Measurements from ENCODE around the gene IQCF2. TPM values are rescaled to one million over a fixed set of nuclear protein-coding genes. Genes with fewer than 3 reads are reported as not detected.
A peak's percentile ranks its signal among the peaks of the same experiment; 100 is the strongest.

Gene IQCF2
- total RNA-seq, result not detected

DNA sequence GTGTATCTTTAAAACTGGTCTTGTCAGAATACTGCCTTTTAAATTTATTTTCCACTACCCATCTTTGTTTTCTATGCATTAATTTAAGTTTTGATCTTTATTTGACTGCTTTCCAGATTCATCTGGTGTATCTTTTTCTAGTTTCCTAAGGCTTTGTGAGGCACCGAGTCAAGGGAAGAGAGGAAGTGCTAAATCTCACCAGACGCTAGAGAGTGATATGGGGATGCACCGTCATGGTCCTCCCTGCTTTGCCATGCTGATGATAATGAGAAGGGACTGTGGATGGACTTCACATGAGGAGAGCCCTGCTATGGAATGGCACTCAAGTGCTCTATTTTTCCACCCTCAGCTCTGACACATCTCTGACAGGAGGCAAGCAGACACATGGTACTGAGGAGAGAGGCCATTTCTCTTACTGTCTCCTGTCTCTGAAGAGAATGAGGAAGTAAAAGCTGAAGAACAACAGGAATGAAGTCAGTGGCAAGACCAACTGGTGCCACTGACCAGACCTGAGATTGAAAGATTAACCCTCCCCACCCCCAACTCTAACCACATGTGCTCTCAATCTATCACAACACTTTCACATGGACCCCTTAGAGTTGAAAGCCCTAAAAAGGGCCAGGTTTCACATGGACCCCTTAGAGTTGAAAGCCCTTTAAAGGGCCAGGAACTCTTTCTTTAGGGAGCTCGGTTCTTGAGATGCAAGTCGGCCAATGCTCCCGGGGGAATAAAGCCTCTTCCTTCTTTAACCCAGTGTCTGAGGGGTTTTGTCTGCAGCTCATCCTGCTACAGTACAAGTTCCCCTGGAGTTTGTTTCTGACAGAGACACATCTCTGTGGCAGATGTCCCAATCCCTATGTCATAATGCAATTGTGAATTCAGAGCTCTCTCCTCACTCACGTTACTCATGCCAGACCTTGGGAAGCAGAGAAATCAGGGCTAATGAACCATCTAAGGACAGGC is at the start of gene IQCF2:
Gene IQCF2, plus strand, starts transcription at position 913 of the 963 bp plus-strand sequence. CDS start 52 bp downstream, outside the sequence.
- Mint-ChIP-seq H3K4me1 (ENCODE audit: low read depth in 2 of 2) (peaks cover 0 to 3% of the 10 kb centered on the region in 2 donors), H3K4me3 (no peak within 1 kb of the TSS), H3K27me3 (peaks cover 19 to 22% of the 10 kb centered on the region in 2 donors), H3K36me3 (no peaks in the 10 kb centered on the region), H3K27ac (no peak within 1 kb of the TSS), H3K9me3 (no peaks in the 10 kb centered on the region)
- ATAC-seq (no peak), DNase-seq (ENCODE audit: low spot score) (no peak)

DNA sequence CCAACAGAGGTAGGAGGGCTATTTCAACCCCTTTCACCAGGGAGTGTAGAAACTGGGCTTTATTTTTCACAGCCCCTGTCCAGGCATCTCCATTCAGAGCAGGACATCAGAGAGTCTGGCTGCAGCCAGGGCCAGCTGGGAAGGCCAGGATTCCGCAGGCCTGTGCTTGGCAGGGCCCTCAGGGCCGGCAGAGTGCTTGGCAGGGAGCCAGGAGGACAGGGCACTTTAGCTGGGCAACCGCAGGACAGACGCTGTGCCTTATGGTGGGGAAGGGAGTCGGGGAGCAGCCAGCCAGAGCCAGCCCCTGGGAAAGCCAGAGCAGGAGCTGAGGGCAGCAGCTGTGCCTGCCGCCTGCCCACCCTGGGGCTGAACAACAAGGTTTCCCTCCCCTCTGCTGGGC is 47.9 kb upstream of the IQCF2 start:
- DNase-seq (ENCODE audit: low spot score), result no peak
- H3K36me3 Mint-ChIP-seq, result no peaks in the 10 kb centered on the region
- ATAC-seq, result no peak
- H3K9me3 Mint-ChIP-seq, result no peaks in the 10 kb centered on the region
- H3K27me3 Mint-ChIP-seq, result peaks cover 6 to 17% of the 10 kb centered on the region in 2 donors
- H3K27ac Mint-ChIP-seq, result no peak overlapping the region
- no peak overlapping the region for H3K4me3 Mint-ChIP-seq
- no peaks in the 10 kb centered on the region for H3K4me1 Mint-ChIP-seq (ENCODE audit: low read depth in 2 of 2)

DNA sequence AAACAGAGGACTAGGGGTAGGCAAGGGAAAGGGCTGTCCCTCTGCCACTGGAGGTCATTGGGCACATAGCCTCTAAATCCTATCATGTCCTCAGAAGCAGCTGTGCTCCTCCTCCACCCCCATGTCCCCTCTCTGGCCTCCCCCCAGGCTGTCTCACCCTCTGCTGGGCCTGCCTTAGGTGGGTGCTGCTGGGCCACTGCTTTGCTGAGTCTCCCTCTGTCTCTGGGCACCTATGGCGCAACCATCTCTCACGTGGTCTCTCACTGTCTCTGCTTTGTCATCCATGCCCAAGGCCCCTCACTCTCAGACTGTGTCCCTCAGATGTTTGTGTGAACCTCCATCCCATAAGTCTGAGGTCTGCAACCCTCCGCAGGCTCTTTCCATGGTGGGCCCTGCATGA is 47.4 kb upstream of the IQCF2 start:
- peaks cover 8 to 17% of the 10 kb centered on the region in 2 donors for H3K27me3 Mint-ChIP-seq
- H3K4me3 Mint-ChIP-seq, result no peak overlapping the region
- no peaks in the 10 kb centered on the region for H3K4me1 Mint-ChIP-seq (ENCODE audit: low read depth in 2 of 2)
- H3K36me3 Mint-ChIP-seq, result no peaks in the 10 kb centered on the region
- DNase-seq (ENCODE audit: low spot score) (no peak), ATAC-seq (peak; percentile 45 to 58)
- H3K27ac Mint-ChIP-seq, result no peak overlapping the region
- H3K9me3 Mint-ChIP-seq, result no peaks in the 10 kb centered on the region

DNA sequence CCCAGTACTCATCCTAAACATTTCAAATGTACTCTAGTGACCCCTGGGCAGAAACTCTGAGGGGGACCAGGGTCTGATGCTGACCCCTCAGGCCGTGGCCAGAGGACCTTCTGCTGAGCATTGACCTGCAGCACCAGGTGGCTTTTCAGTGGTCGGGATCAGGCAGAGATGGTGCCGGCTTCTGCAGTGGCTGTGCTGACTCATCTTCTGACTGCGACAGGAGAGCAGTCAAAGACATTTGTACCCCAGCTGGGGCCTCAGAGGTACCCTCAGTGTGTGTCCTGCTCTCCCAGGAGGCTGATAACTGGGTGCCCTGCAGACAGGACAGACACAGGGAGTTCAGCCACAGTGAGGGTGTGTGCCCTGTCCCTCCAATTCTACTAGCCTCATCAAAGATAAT is 45.8 kb upstream of the IQCF2 start:
- ATAC-seq, result no peak
- DNase-seq (ENCODE audit: low spot score), result no peak
- peaks cover 15 to 22% of the 10 kb centered on the region in 2 donors for H3K27me3 Mint-ChIP-seq

DNA sequence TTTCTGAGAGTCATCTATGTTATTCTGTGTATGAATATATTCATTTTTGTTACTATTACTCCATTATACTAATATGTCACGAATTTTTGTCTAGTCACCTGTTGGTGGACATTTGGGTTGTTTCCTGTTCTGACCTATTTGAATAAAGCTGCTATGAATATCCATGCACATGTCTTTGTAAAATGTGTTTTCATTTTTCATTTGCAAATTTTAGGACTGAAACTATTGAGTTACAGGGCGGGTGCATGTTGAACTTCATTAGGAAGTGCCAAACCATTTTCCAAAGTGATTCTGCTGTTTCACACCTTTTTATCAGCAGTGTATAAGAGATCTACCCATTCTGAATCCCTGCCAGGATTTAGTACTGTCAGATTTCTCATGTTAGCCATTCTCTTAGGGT is 44.7 kb upstream of the IQCF2 start:
- Mint-ChIP-seq H3K9me3 (no peaks in the 10 kb centered on the region), H3K4me1 (ENCODE audit: low read depth in 2 of 2) (peaks cover 4 to 6% of the 10 kb centered on the region in 2 donors)

More for the DNA sequence above, 45.8 kb upstream of the IQCF2 start:
- no peak overlapping the region for H3K27ac Mint-ChIP-seq
- peaks cover under 1 to 2% of the 10 kb centered on the region in 2 donors for H3K4me1 Mint-ChIP-seq (ENCODE audit: low read depth in 2 of 2)
- H3K36me3 Mint-ChIP-seq, result no peaks in the 10 kb centered on the region
- no peak overlapping the region for H3K4me3 Mint-ChIP-seq
- no peaks in the 10 kb centered on the region for H3K9me3 Mint-ChIP-seq

DNA sequence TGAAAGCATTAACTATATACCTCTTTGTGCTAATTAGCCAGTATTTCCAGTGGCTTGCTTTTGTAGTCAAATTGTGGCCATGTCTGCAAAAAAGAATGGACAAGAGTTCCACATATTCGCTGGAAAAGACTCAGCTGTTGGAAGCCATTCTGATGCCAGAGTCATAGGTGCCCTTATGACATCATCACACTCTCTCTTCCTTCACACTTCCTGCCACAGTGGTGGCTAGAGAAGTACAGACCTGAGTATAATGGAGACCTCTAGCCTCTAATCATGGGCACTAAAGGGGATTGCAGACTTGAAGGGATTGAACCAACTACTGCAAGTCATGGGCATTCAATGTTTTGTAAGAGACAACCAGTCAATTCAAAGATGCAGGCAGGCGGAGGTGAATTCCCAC is 44.0 kb upstream of the IQCF2 start:
- H3K9me3 Mint-ChIP-seq, result no peaks in the 10 kb centered on the region
- DNase-seq (ENCODE audit: low spot score) (no peak), ATAC-seq (peak in 1 of 2 donors; percentile 58)
- peaks cover 5% of the 10 kb centered on the region for H3K36me3 Mint-ChIP-seq
- no peak overlapping the region for H3K27ac Mint-ChIP-seq
- no peak overlapping the region for H3K4me3 Mint-ChIP-seq
- H3K27me3 Mint-ChIP-seq, result peaks cover 22% of the 10 kb centered on the region in 2 donors
- peaks cover 4 to 6% of the 10 kb centered on the region in 2 donors for H3K4me1 Mint-ChIP-seq (ENCODE audit: low read depth in 2 of 2)

More for the DNA sequence above, 44.7 kb upstream of the IQCF2 start:
- Mint-ChIP-seq H3K36me3 (peaks cover 2% of the 10 kb centered on the region), H3K4me3 (no peak overlapping the region), H3K27ac (no peak overlapping the region), H3K27me3 (peaks cover 18 to 23% of the 10 kb centered on the region in 2 donors)
- DNase-seq (ENCODE audit: low spot score), result no peak
- ATAC-seq, result no peak

DNA sequence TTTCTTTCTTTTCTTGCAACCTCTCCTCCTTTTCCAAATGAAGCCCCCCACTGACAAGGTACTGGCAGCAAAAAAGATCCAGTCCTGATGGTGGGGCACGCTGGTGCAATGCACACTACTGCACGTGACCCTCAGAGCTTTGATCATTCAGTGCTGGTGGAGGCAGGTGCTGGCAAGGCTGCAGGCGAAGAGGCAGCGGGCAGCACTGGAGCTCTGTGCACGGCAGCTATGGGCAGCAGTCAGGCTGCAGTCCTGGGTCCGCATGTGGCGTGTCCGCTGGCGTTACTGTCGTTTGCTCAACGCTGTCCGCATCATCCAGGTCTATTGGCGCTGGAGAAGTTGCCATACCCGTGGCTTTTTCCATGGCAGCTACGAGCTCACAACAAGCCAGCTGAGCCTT is 42.3 kb upstream of the IQCF2 start:
- peaks cover 30 to 33% of the 10 kb centered on the region in 2 donors for H3K27me3 Mint-ChIP-seq
- ATAC-seq, result no peak
- H3K36me3 Mint-ChIP-seq, result peaks cover 9% of the 10 kb centered on the region
- peaks cover 4 to 18% of the 10 kb centered on the region in 2 donors for H3K4me1 Mint-ChIP-seq (ENCODE audit: low read depth in 2 of 2)
- DNase-seq (ENCODE audit: low spot score), result no peak
- H3K27ac Mint-ChIP-seq, result no peak overlapping the region
- no peak overlapping the region for H3K4me3 Mint-ChIP-seq
- no peaks in the 10 kb centered on the region for H3K9me3 Mint-ChIP-seq

DNA sequence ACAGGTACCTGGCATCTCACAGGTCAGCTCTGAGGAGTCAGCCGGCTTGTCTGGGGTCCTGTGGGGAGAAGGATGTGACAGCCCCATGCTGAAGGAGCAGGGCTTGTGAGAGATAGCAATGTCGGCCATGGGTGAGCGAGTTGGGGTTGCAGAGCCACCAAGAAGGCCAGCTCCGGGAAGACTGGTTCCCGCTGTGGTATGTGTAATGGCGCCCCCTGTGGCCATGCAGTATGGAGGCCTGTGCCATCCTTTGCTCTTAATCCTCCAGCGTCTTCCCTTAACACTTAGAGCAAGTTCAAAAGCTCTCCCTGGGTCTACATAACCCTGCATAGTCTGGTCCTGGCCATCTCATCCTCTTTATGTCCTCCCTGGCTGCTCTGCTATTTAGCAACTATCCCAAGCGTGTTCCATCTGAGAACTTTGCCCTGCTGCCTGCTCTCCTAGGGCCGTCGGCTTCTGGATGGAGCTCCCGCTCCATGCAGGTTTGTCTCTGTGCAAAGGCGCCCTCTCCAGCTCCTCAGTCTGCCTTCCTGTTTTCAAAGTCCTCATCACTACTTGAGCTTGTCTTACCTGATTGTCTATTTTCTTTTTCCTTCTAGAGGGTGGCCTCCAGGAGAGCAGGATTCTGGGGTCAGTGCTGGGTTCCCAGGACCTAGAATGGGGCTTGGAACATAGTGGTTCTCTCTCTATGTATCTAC is 41.6 kb upstream of the IQCF2 start:
- DNase-seq (ENCODE audit: low spot score), result no peak
- ATAC-seq, result no peak
- peaks cover 9% of the 10 kb centered on the region for H3K36me3 Mint-ChIP-seq
- H3K4me3 Mint-ChIP-seq, result no peak overlapping the region
- peaks cover 4 to 18% of the 10 kb centered on the region in 2 donors for H3K4me1 Mint-ChIP-seq (ENCODE audit: low read depth in 2 of 2)
- no peak overlapping the region for H3K27ac Mint-ChIP-seq
- H3K9me3 Mint-ChIP-seq, result no peaks in the 10 kb centered on the region
- H3K27me3 Mint-ChIP-seq, result peaks cover 30 to 33% of the 10 kb centered on the region in 2 donors

DNA sequence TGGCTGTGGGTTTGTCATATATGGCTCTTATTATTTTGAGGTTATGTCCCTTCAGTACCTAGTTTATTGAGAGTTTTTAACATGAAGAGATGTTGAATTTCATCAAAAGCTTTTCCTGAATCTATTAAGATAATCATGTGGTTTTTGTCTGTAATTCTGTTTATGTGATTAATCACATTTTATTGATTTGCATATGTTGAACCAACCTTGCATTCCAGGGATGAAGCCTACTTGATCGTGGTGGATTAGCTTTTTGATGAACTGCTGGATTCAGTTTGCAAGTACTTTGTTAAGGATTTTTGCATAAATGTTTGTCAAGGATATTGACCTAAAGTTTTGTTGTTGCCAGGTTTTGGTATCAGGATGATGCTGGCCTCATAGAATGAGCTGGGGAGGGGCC is 33.1 kb upstream of the IQCF2 start:
- H3K4me1 Mint-ChIP-seq (ENCODE audit: low read depth in 2 of 2), result peaks cover 10 to 11% of the 10 kb centered on the region in 2 donors
- peaks cover 16 to 17% of the 10 kb centered on the region in 2 donors for H3K27me3 Mint-ChIP-seq
- no peak for ATAC-seq

DNA sequence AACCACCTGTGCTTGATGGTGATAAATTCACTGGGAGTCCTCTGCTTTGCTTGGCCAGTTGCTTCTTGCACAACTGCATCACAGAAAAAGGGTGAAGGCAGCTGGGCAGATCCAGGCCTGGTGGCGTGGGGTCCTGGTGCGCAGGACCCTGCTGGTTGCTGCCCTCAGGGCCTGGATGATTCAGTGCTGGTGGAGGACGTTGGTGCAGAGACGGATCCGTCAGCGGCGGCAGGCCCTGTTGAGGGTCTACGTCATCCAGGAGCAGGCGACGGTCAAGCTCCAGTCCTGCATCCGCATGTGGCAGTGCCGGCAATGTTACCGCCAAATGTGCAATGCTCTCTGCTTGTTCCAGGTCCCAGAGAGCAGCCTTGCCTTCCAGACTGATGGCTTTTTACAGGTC is 31.1 kb upstream of the IQCF2 start:
- no peak overlapping the region for H3K27ac Mint-ChIP-seq
- no peak overlapping the region for H3K4me3 Mint-ChIP-seq
- H3K9me3 Mint-ChIP-seq, result peaks cover 9% of the 10 kb centered on the region
- ATAC-seq (no peak), DNase-seq (ENCODE audit: low spot score) (no peak)
- peaks cover 5 to 11% of the 10 kb centered on the region in 2 donors for H3K4me1 Mint-ChIP-seq (ENCODE audit: low read depth in 2 of 2)
- peaks cover 24 to 36% of the 10 kb centered on the region in 2 donors for H3K27me3 Mint-ChIP-seq
- peaks cover 25% of the 10 kb centered on the region for H3K36me3 Mint-ChIP-seq

More for the DNA sequence above, 33.1 kb upstream of the IQCF2 start:
- Mint-ChIP-seq H3K36me3 (peaks cover 21% of the 10 kb centered on the region), H3K27ac (no peak overlapping the region), H3K4me3 (no peak overlapping the region), H3K9me3 (peaks cover 9% of the 10 kb centered on the region)
- DNase-seq (ENCODE audit: low spot score), result no peak

DNA sequence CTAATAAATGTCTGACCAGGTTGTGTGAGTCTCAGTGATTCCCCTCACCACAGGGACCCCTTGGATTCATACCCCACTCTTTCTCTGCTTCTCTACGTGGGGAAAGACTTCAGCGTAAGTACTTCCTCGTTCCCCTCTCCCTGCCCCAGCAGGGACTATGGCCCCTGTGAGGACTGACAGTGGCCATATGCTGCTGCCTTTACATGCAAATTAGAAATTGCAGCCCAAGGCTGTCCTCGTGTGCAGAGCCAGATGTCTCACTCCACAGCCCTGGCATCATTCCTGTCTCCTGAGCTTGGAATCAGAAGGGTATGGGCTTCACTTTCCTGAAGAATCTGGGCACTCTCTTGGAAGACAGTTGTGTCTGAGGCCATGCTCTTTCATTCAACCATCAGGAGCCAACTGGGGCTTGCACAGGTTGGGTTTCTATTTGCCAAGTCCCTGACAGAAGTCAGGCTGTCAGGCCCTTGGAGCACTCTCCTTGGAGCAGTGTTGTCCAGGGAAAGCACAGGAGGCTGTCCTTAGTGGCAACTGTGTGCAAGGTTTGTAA is 30.5 kb upstream of the IQCF2 start:
- H3K4me1 Mint-ChIP-seq (ENCODE audit: low read depth in 2 of 2), result peaks cover 5 to 11% of the 10 kb centered on the region in 2 donors
- peaks cover 9% of the 10 kb centered on the region for H3K9me3 Mint-ChIP-seq
- ATAC-seq, result no peak

DNA sequence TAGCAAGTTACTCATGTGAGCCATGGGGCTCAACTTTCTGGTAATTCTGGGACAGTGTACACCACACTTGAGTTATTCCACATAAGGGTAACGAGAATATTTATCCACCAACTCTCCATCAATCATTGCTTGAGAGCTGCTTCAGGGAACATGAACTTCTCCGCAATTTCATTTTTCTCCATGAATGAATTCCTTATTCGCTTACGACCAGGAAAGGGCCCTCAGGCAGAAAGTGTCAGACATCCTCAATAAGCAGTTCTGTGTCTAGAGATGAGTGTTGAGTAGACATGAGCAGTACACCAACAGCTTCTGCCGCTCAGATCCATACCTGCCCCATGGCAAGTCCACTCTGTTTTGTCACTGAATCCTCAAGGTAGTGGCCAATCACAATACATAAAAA is 24.8 kb upstream of the IQCF2 start:
- H3K36me3 Mint-ChIP-seq, result peaks cover 5% of the 10 kb centered on the region
- DNase-seq (ENCODE audit: low spot score) (no peak), ATAC-seq (no peak)
- H3K4me3 Mint-ChIP-seq, result no peak overlapping the region
- H3K27ac Mint-ChIP-seq, result no peak overlapping the region
- H3K27me3 Mint-ChIP-seq, result peaks cover 27 to 40% of the 10 kb centered on the region in 2 donors
- H3K9me3 Mint-ChIP-seq, result no peaks in the 10 kb centered on the region
- no peaks in the 10 kb centered on the region for H3K4me1 Mint-ChIP-seq (ENCODE audit: low read depth in 2 of 2)

More for the DNA sequence above, 30.5 kb upstream of the IQCF2 start:
- no peak overlapping the region for H3K4me3 Mint-ChIP-seq
- H3K27ac Mint-ChIP-seq, result no peak overlapping the region
- no peak for DNase-seq (ENCODE audit: low spot score)
- H3K36me3 Mint-ChIP-seq, result peaks cover 25% of the 10 kb centered on the region
- peaks cover 22 to 35% of the 10 kb centered on the region in 2 donors for H3K27me3 Mint-ChIP-seq

DNA sequence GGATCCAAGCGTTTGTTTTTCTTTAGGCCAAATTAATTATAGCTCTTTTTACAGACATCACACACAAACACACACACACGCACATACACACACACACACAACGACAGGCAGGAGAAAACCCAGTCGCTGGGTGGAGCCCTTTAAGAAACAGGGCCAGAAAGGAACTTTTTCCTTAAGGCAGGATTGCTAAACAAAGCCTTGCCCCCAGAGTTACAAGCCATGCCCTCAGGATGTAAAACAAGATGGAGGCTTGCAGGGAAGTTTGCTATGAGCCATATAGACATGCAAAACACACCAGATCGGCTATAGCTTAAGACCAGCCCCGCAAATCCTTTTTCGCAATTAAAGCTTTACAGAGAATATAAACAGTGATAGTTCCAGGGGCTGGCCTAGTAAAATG is 16.3 kb upstream of the IQCF2 start:
- DNase-seq (ENCODE audit: low spot score), result no peak
- Mint-ChIP-seq H3K9me3 (peaks cover 6% of the 10 kb centered on the region), H3K27me3 (peaks cover 48 to 56% of the 10 kb centered on the region in 2 donors), H3K4me3 (no peak overlapping the region), H3K4me1 (ENCODE audit: low read depth in 2 of 2) (no peaks in the 10 kb centered on the region), H3K36me3 (peaks cover 14% of the 10 kb centered on the region), H3K27ac (no peak overlapping the region)
- ATAC-seq, result no peak

Data from natural killer cell treated with Interleukin-12 subunit alpha and Interleukin-12 subunit beta and Interleukin-15 and Interleukin-18, amount 100 ng/mL, for 72 hours (primary cell).